Dedifferentiated amniotic fluid mesenchymal stem cell (primary cell): ENCODE measurements around the gene SEMA4C.

Experiments used
- DNase-seq: peaks from one replicate; pipeline ENCODE4 v3.0.0-alpha.2; 2016; ENCODE audit errors: extremely low spot score

Gene SEMA4C, protein sequence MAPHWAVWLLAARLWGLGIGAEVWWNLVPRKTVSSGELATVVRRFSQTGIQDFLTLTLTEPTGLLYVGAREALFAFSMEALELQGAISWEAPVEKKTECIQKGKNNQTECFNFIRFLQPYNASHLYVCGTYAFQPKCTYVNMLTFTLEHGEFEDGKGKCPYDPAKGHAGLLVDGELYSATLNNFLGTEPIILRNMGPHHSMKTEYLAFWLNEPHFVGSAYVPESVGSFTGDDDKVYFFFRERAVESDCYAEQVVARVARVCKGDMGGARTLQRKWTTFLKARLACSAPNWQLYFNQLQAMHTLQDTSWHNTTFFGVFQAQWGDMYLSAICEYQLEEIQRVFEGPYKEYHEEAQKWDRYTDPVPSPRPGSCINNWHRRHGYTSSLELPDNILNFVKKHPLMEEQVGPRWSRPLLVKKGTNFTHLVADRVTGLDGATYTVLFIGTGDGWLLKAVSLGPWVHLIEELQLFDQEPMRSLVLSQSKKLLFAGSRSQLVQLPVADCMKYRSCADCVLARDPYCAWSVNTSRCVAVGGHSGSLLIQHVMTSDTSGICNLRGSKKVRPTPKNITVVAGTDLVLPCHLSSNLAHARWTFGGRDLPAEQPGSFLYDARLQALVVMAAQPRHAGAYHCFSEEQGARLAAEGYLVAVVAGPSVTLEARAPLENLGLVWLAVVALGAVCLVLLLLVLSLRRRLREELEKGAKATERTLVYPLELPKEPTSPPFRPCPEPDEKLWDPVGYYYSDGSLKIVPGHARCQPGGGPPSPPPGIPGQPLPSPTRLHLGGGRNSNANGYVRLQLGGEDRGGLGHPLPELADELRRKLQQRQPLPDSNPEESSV

DNA sequence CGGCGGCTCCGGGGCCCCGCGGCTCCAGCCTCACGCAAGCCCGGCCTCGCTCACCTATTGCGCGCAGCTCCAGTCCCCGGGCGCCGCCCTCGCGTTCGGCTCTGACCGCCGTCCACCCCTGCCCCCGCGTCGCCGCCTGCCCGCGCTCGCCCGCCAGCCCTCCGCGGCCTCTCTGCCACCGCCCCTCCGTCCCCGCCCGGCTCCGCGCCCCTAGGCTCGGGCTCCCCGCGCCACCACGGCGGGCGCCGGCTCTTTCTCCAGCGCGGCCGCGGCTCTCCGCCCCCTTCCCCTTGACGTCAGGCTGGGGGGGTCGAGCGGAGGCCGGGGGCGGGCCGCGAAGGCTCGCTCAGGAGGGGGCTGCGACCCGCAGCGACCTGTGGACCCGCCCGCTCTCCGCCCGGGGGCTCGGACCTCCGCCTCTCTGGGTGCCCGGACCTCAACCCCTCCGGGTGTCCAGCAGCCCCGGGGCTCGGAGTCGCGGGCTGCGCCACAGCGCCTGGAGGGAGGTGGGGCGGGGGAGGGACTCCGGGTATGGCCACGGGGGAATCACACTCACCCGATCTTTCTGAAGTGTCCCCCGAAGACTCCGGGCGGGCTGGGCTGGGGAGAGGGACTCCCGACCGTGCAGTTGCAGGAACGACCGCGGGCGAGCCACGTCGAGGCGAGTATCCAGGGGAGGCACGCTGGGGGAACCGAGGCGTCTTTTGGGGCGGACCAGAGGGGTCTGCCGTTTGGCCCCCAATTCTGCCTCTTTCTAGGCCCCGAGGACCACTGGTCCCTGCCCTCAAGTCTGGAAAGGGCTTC, at the start of gene SEMA4C:
SEMA4C (minus strand) TSS at position 259 of the 804 bp plus-strand sequence. CDS start 2,194 bp downstream, outside the sequence.
- no peak for DNase-seq

DNA sequence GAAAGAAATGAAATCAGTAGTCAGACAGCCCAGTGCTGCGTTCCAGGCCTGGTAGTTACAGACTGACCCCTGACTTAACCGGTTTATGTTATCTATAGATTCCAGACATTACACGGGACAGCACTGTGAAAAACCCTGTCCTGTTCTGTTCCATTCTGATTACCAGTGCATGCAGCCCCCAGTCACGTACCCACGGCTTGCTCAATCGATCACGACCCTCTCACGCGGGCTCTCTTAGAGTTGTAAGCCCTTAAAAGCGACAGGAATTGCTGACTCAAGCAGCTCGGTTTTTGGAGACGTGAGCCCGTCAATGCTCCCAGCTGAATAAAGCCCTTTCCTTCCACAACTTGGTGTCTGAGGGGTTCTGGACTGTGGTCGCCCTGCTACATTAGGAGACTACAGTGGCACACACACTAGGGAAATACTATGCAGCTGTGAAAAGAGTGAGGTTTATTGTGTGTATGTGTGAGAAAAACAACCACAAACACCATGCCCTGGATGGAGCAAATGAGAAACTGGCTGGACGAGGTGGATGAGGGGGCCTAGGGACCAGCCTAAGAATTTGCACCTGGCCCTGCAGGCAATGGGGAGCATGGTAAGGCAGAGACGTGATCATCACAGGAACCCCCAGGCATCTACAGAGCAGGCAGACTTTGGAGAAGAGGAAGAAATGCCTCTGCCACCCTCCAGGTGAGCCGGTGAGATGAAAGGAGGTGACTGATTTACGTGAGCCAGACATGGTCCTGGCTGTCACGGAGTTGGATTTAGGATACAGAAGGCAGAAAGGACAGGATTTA, 49.1 kb upstream of the SEMA4C start:
- no peak for DNase-seq

DNA sequence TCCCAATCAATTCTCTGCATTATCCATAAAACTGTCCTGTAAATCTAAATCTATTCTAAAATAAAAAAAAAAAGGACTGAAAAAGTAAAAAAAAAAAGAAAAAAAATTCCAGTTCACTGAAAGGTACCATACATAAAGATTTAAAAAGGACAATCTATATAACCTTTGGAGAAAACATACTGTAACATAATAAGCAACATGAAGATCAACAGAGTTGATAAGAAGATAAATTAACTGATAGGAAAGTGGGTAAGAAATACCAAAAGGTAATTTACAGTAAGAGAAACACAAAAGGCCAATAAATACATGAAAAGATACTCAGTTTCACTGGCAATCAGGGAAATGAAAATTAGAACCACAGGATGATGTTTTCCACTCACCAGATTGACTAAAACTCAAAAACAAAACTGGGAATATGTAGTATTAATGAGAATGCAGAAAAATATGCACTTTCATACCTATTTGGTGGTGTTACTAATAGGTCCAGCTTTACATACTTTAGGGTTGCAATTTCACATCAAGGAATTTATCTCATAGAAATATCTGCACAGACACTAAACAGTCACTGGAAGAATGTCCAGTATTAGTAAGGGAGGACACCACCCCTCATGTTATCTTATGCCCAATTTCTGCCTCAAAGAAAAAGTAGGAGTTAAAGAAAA, 48.3 kb upstream of the SEMA4C start:
- DNase-seq: no peak

DNA sequence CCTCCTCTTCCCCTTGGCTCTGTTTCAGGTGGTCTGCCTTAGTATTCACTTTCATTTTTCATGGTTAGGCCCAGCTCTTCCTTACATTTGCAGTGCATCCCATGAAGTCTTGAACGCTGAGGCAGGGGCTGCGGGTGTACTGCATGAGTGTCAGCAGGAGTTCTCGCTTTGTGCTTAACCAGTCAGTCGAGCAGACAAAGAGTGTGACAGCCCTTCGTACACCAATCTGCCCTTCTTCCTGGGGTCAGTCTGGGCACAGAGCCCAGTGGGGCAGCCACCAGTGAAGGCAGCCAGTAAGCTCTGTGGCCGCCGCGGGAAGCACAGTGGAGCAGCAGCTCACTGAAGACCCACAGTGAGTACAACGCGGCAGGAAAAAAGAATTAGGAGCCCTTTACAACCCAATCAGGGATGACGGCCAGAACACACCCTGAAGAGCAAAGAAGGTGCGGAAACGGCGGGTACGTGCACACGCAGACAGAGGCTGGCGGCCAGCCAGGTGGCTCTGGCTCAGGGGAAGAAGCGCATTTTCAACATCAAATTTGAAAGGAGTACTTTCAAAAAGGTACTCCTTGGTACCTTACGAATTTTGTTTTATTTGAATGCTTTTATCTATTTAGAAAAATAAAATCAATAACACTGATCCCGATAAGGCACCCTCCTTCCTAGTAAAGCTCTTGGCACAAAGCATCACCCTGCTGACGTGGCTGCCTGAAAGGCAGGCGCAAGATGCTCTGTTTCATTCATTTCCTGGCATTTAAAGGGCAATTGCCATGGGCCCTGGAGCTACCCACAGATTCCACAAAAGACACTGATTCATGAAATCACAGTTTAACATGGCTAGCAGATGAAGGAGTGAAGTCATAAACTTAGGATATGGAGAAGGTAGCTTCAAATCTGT, 47.0 kb upstream of the SEMA4C start:
- DNase-seq: no peak

DNA sequence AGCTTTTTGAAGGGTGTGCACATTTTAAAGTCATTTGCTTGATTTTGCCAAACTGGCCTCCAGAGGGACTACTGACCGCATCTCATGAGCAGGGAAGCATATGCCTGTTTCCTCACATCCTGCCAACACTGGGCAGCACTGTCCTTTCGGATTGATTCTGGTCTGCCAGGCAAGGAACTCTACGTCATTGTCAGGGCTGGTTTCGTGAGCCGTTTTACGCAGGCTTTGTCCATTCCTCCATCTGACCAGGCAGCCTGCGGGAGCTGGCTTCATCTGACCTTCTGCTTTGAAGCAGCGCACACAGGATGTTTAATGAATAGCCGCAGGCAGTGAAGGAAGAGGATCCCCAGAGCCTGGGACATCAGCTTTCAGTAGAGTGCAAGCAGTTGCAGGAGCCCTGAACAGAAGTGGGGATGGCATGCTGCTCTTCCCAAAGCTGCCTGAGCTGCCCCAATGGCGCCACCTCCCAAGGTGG, 46.3 kb upstream of the SEMA4C start:
- DNase-seq: no peak

DNA sequence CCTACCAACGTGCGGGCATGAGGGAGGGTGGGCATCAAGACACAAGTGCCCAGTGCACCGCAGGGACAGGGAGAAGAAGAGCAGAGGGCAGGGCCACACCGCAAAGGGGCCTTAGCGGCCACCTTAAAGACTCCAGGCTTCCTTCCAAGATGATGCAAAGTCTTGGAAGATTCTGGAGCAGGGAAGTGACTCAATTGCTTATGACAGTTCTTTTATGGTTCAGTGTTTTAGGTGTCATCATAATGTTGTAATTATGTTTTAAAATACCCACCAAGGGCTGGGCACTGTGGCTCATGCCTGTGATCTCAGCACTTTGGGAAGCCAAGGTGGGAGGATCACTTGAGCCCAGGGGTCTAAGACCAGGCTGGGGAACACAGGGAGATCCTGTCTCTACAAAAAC, 44.5 kb upstream of the SEMA4C start:
- DNase-seq: no peak

DNA sequence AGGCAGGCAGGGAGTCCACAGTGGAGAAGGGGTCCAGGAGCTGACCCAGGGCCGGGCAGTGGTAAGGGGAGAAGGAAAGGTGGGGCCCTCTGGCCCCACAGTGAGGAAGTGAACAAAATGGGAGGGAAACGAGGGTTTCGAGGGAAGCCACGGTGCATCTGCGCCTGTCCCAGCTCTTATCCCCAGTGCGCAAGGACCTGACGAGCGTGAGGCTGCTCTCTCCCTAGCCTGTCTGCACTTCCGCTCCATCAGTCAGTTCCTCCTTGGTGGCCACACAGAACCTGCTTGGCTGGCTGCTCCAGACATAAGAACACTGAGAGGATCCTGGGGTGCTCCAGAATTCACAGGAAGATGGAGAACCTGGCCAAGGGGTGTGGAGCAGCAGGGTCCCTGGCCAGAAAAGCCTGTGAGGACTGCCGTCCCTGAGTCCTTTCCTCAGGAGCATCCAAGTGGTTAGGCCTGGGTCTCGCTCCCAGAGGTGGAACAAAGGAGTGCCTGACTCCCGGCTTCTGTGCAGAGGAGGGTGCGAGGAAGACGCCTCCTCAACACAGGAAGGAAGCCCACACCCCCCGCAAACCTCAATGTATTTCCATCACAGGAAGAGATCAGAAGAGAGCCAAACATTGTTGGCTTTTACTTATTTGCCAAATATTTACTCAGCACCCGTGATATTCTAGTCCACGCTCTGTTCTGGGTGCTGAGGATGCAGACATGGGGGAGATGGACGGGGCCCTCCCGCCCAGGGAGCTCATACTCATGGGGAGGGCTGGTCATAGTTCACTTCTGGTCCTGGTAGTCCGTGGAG, 43.7 kb upstream of the SEMA4C start:
- no peak for DNase-seq

DNA sequence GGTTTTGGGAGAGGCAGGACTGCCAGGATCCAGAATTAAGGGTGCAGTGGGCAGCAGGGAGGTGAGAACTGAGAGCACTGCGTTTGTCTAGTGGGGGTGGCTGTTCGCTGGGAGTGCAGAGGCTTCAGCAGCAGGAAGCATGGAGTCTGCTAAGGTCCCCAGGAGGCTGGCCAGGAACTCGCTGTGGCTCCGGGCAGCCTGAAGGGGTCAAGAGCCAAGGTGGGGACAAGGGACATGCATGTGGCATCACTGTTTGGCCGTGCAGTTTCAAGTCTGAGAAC, 43.2 kb upstream of the SEMA4C start:
- DNase-seq: no peak

DNA sequence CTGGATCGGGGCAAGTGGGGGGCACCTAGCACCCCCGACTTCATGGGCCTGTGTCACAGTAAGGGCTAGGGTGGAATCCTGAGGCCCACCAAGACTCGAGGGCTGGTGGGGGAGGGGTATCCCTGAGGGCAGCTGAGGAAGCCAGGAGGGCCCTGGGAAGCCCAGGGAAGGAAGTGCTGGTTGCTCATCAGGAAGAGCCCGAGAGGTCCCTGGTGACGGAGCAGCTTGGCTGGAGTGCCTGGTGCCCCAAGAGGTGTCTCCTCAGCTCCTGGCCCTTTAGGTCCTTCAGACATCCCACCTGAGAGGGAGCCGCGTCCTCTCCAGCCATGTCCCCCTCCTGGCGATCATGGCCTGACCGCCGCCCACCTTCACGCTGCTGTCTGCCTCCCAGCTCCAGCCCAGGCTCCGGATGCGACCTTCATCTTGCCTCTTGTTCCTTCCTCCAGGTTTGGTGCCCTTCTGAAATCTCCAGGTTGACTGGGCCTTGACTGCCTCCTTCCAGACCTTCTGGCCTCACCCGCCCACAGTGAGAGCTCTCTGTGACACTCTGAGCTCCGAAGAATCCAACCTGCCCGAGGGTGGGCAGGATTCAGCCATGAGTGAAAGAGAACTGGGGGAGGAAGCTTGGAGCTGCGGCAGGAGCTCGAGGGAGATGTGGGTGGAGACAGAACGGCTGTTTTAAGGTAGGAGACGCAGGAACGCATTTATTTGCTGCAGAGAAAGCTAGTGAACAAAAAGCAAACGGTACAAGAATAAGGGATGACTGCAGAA, 42.7 kb upstream of the SEMA4C start:
- no peak for DNase-seq

DNA sequence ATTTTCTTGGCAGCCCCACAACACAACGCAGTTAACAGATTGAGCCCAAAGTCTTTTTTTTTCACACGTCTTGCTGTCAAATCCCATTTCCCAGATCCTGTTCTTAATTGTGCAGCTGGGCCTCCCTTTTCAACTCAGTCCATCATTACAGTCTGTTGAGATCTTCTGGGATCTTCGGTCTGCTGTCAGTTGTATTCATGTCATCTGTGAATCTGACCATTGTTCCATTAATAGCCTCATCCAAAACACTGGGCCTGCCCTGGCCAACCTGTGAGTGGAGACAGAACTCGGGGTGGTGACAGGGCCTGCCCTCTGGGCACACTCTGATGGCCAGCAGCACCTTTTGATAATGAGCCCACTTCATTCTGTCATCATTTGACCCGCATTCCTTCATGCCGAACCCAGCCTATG, 39.7 kb upstream of the SEMA4C start:
- no peak for DNase-seq

DNA sequence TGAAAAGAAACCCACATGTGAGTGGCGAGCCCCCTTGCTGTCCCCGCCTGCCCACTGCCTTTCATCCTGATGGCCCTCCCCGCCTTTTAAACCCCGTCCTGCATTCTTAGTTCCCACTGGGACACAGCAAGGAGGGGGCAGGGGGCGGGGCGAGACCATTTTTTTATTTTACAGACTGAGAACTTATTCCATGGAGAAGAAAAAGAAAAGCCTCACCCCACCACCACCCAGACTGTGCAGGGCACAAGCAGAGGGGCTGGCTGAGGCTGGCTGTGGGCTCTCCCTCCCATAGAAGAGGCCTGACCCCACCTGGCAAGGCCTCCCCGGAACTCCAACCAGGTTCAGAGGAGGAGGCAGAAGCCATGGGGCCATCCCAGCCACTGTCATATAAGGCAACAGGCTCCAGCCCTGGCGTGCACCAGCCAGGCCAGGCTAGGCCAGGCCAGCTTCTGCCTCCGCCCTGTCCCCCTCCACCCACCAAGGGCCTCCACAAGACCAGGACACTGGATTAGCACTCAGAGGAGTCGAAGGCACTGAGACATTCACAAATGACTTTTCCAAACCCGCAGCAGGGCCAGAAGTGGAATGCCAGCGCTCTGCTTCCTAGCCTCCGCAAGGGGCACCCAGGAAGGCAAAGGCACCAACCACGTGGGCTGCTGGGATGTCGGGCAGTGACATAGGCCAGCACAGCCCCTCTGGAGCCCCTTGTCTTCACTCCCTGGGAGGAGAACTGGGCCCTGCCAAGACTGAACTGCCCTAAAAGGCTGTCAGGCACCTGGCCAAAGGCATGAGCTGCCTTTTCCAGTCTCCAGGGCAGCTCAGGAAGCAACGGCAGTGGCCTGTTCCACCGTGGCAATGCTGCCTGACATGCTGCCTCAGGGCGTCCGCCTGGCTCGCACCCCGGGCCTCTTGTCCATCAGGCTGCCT, 37.5 kb upstream of the SEMA4C start:
- DNase-seq: peak; percentile 22

DNA sequence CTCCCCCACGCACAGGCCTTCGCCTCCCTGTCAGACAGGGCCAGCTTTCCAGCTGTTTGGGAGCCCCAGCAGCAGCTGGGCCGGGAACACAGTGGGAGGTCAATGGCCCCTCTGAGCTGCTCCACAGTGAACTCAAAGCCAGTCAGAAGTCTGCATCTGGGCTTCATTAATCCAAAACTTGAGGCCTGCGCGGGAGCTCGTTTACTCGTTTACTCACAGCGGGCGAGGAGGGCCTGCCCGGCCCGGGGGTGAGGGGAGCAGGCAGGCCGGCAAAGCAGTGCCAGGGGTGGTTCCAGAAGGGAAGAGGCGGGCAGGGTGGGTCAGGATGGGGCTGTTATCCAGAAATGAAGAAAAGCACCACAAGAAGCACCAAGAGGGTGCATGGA, 36.8 kb upstream of the SEMA4C start:
- no peak for DNase-seq

DNA sequence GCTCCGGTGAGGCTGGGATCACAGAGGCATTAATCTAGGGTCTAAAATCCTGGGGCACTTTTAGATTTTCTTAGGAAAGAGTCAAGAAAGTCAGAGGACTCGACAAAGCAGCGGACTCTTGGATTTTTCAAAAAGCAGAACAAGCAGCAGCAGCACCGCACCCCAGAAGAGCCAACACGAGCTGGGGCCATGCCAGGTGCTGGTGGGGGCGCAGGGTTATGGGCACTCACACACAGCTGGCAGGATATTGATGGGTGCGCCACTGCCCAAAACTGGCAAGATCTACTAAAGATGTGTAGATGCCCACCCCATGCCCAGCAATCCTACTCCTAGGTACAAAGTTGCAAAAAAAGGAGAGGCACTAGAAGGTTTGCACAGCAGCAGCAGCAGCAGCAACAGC, 33.9 kb upstream of the SEMA4C start:
- no peak for DNase-seq

DNA sequence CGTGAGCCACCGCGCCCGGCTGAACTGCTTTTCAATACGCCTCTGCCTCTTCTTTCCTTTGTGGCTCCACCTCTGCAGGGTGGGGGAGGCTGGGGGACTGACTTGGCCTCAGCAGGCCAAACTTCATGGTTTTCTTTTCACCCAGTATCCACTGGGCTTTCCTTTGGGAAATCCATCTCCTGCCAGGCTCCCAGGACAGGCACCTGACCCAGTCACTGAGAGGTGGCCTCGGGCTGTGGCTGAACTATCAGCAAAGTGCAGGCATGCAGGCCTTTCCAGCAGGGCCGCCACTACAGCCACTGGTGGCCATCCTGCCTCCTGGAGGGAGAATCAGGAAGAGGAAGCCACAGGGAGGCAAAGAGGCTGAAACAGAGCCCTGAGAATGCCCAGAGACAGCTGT, 33.4 kb upstream of the SEMA4C start:
- DNase-seq: no peak

DNA sequence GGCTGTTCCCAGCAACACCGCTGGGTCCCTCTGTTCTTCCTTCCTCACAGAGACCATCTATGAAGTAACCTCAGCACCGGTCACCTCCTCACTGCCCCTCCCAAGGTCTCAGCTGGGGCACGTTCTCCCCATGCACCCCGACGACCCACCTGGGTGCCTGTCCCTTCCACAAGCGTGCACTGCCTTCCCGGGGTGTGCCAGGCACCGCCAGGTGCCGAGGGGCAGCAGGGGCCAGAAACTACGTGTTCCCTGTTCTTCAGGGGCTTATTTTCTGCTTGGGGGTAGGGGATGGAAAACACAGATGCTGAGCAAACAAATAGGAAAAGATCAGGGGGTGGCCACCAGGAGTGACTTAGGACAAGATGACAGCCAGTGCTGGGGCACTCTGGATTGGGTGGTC, 30.4 kb upstream of the SEMA4C start:
- no peak for DNase-seq

DNA sequence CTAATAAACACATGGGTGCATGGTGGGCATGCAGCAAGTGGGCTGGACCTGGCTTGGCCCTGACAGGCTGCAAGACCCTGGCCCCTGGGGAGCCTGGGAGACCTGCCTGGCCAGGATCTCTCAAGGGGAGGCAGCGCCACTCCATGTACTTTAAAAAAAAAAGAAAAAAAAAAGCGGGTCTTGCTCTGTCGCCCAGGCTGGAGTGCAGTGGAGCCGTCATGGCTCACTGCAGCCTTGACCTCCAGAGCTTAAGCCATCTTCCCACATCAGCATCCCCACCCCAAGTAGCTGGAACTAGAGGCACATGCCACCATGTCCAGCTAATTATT, 29.5 kb upstream of the SEMA4C start:
- no peak for DNase-seq

DNA sequence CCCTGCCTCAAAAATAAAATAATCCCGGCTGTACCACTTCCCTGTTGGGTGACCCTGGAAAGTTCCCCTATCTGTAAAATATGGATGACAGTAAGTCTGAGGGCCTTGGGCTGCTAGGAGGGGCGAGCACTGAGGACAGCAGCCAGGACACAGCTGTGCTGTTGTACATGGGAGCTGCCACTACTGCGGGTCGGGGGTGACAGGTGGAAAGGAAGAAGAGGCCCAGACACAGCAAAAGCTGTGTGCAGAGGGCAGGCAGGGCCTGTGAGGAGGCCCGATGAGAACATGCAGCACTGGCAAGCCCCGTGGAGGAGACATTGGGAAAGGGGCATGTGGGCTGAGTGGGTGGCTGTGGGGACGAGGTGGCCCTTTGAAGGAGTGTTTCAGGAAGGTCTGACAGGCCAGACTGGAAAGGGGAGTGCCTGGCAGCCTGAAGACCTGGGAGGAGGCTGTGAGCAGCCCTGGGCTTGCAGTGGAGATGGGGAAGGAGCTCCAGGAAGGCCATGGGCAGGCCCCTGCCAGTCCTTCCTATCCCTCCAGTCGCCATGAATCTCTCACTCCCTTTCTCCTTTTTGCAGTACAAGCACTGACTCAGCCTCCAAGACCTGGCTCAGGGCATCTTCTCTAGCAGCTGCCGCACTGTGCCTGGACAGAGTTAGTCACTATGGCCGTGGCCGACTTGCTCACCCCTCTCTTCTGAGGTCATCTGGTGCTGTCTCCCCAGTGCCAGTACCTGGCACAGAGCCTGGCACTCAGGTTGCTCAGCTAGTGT, 28.9 kb upstream of the SEMA4C start:
- no peak for DNase-seq
